ENCODE measurements around the gene SMAD3.
"Not testable (repeated sequence)": the region's sequence is repeated elsewhere in the genome, so short reads cannot be mapped to it uniquely, and the experiment has no call there.

Gene SMAD3

GRCh38 chr15:67065531-67066005, at the start of gene SMAD3:
Gene SMAD3, plus strand, starts transcription at chr15:67065602. Its CDS starts 553 bp downstream, at chr15:67066155.
- peak; percentile 97 for DNase-seq (ENCODE audit: low spot score)

- DNase-seq (ENCODE audit: low spot score) = no peak
Observed at GRCh38 chr15:67017311-67017710, 48.1 kb upstream of the SMAD3 start.

- DNase-seq (ENCODE audit: low spot score) = no peak
Observed at GRCh38 chr15:67018026-67018425, 47.4 kb upstream of the SMAD3 start.

- no peak for DNase-seq (ENCODE audit: low spot score)
Observed at GRCh38 chr15:67018441-67018840, 47.0 kb upstream of the SMAD3 start.

GRCh38 chr15:67019069-67019468, 46.3 kb upstream of the SMAD3 start:
- no peak for DNase-seq (ENCODE audit: low spot score)

- DNase-seq (ENCODE audit: low spot score) = no peak
Observed at GRCh38 chr15:67019884-67020520, 45.4 kb upstream of the SMAD3 start.

- not testable (repeated sequence) for DNase-seq (ENCODE audit: low spot score)
Observed at GRCh38 chr15:67020668-67021067, 44.7 kb upstream of the SMAD3 start.

- DNase-seq (ENCODE audit: low spot score) = no peak
Observed at GRCh38 chr15:67021455-67021854, 43.9 kb upstream of the SMAD3 start.

- DNase-seq (ENCODE audit: low spot score) = no peak
Observed at GRCh38 chr15:67022587-67023105, 42.8 kb upstream of the SMAD3 start.

- no peak for DNase-seq (ENCODE audit: low spot score)
Observed at GRCh38 chr15:67023517-67024313, 41.7 kb upstream of the SMAD3 start.

GRCh38 chr15:67024314-67024997, 40.9 kb upstream of the SMAD3 start:
- DNase-seq (ENCODE audit: low spot score) = no peak

- DNase-seq (ENCODE audit: low spot score) = no peak
Observed at GRCh38 chr15:67024998-67025368, 40.4 kb upstream of the SMAD3 start.

GRCh38 chr15:67025719-67026609, 39.4 kb upstream of the SMAD3 start:
- DNase-seq (ENCODE audit: low spot score) = peak; percentile 74

GRCh38 chr15:67026610-67026967, 38.8 kb upstream of the SMAD3 start:
- DNase-seq (ENCODE audit: low spot score) = no peak

- not testable (repeated sequence) for DNase-seq (ENCODE audit: low spot score)
Observed at GRCh38 chr15:67028440-67028839, 37.0 kb upstream of the SMAD3 start.

- DNase-seq (ENCODE audit: low spot score) = no peak
Observed at GRCh38 chr15:67030036-67030762, 35.2 kb upstream of the SMAD3 start.

- no peak for DNase-seq (ENCODE audit: low spot score)
Observed at GRCh38 chr15:67031331-67031730, 34.1 kb upstream of the SMAD3 start.

- DNase-seq (ENCODE audit: low spot score) = no peak
Observed at GRCh38 chr15:67032608-67033007, 32.8 kb upstream of the SMAD3 start.

- DNase-seq (ENCODE audit: low spot score) = peak; percentile 59
Observed at GRCh38 chr15:67033012-67033411, 32.4 kb upstream of the SMAD3 start.

GRCh38 chr15:67033571-67034044, 31.8 kb upstream of the SMAD3 start:
- DNase-seq (ENCODE audit: low spot score) = peak; percentile 63

- no peak for DNase-seq (ENCODE audit: low spot score)
Observed at GRCh38 chr15:67035886-67036285, 29.5 kb upstream of the SMAD3 start.
